Measurements from ENCODE around the gene C1orf87.

Gene C1orf87

DNA sequence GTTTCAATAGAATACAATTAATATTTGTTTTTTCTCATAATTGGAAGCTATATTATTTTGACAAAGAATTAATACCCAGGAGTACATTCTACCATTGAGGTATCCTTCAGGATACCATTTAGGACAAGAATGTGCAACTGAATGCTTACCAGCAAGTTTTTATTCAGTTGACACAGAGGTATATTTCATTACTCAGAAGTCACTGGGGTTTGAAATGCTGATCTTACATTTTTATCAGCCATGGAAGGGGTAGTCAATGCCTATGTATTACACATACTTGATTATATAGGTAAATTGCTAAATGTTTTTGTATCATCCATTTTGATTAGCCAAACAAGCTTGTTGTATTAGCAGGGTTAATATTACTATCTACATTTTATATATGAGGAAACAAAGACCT lies 48.0 kb downstream of the C1orf87 start:
- ChIA-PET POLR2A (no interaction called here), CTCF (no interaction called here)
- H3K4me1 ChIP-seq (ENCODE audit: control insufficient read depth, insufficient read depth, low read length) = no peaks in the 10 kb centered on the region
- no peak overlapping the region for H3K4me3 ChIP-seq (ENCODE audit: low read depth, low read length)
- H3K36me3 ChIP-seq (ENCODE audit: control insufficient read depth in 2 of 2, insufficient read depth in 1 of 2, low read length in 2 of 2) = no peaks in the 10 kb centered on the region
- TF ChIP-seq GFI1B (tag by site-specific recombination; IDR thresholded peaks at IDR 0.05) = no peak
- no peak for TF ChIP-seq SCRT1 (tag by site-specific recombination; IDR thresholded peaks at IDR 0.05; ENCODE audit: borderline replicate concordance)
- TF ChIP-seq, protein P1, sequence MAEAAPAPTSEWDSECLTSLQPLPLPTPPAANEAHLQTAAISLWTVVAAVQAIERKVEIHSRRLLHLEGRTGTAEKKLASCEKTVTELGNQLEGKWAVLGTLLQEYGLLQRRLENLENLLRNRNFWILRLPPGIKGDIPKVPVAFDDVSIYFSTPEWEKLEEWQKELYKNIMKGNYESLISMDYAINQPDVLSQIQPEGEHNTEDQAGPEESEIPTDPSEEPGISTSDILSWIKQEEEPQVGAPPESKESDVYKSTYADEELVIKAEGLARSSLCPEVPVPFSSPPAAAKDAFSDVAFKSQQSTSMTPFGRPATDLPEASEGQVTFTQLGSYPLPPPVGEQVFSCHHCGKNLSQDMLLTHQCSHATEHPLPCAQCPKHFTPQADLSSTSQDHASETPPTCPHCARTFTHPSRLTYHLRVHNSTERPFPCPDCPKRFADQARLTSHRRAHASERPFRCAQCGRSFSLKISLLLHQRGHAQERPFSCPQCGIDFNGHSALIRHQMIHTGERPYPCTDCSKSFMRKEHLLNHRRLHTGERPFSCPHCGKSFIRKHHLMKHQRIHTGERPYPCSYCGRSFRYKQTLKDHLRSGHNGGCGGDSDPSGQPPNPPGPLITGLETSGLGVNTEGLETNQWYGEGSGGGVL (tag by site-specific recombination; IDR thresholded peaks at IDR 0.05) = no peak
- TF ChIP-seq HIC1 (tag by site-specific recombination; IDR thresholded peaks at IDR 0.05) = no peak
- TF ChIP-seq ZNF169 (tag by site-specific recombination; IDR thresholded peaks at IDR 0.05) = no peak
- TF ChIP-seq ZNF629 (tag by site-specific recombination; IDR thresholded peaks at IDR 0.05) = no peak
- no peak for TF ChIP-seq ZNF626 (tag by site-specific recombination; IDR thresholded peaks at IDR 0.05)
- TF ChIP-seq REPIN1 (tag by site-specific recombination; IDR thresholded peaks at IDR 0.05; ENCODE audit: low read depth) = no peak
- no peak for TF ChIP-seq PRDM4 (tag by site-specific recombination; IDR thresholded peaks at IDR 0.05)
- TF ChIP-seq ZNF776 (tag by site-specific recombination; IDR thresholded peaks at IDR 0.05; ENCODE audit: borderline replicate concordance) = no peak
- TF ChIP-seq AEBP2 (tag by site-specific recombination; IDR thresholded peaks at IDR 0.05; ENCODE audit: borderline replicate concordance) = no peak
- TF ChIP-seq ZNF585B (tag by site-specific recombination; IDR thresholded peaks at IDR 0.05) = no peak
- no peaks in the 10 kb centered on the region for H3K9me3 ChIP-seq (ENCODE audit: control insufficient read depth, insufficient read depth, low read depth, low read length)
- H3K27ac ChIP-seq (ENCODE audit: extremely low read depth, low read depth, low read length) = no peak overlapping the region

GRCh38 chr1:60017508-60018205 lies 55.9 kb downstream of the C1orf87 start:
- TF ChIP-seq ZNF623 (tag by site-specific recombination; IDR thresholded peaks at IDR 0.05) (no peak), ZNF768 (tag by site-specific recombination; IDR thresholded peaks at IDR 0.05) (no peak), ZSCAN4 (tag by site-specific recombination; IDR thresholded peaks at IDR 0.05) (no peak), PRDM1 (tag by site-specific recombination; IDR thresholded peaks at IDR 0.05) (no peak), ZNF169 (tag by site-specific recombination; IDR thresholded peaks at IDR 0.05) (no peak)
- TF ChIP-seq, protein P2, sequence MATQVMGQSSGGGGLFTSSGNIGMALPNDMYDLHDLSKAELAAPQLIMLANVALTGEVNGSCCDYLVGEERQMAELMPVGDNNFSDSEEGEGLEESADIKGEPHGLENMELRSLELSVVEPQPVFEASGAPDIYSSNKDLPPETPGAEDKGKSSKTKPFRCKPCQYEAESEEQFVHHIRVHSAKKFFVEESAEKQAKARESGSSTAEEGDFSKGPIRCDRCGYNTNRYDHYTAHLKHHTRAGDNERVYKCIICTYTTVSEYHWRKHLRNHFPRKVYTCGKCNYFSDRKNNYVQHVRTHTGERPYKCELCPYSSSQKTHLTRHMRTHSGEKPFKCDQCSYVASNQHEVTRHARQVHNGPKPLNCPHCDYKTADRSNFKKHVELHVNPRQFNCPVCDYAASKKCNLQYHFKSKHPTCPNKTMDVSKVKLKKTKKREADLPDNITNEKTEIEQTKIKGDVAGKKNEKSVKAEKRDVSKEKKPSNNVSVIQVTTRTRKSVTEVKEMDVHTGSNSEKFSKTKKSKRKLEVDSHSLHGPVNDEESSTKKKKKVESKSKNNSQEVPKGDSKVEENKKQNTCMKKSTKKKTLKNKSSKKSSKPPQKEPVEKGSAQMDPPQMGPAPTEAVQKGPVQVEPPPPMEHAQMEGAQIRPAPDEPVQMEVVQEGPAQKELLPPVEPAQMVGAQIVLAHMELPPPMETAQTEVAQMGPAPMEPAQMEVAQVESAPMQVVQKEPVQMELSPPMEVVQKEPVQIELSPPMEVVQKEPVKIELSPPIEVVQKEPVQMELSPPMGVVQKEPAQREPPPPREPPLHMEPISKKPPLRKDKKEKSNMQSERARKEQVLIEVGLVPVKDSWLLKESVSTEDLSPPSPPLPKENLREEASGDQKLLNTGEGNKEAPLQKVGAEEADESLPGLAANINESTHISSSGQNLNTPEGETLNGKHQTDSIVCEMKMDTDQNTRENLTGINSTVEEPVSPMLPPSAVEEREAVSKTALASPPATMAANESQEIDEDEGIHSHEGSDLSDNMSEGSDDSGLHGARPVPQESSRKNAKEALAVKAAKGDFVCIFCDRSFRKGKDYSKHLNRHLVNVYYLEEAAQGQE (tag by site-specific recombination; IDR thresholded peaks at IDR 0.05) = no peak
- Histone ChIP-seq H3K27ac (ENCODE audit: extremely low read depth, low read depth, low read length) (no peak overlapping the region), H3K36me3 (ENCODE audit: control insufficient read depth in 2 of 2, insufficient read depth in 1 of 2, low read length in 2 of 2) (no peaks in the 10 kb centered on the region), H3K9me3 (ENCODE audit: control insufficient read depth, insufficient read depth, low read depth, low read length) (no peaks in the 10 kb centered on the region), H3K4me1 (ENCODE audit: control insufficient read depth, insufficient read depth, low read length) (no peaks in the 10 kb centered on the region), H3K4me3 (ENCODE audit: low read depth, low read length) (no peak overlapping the region)
- CTCF ChIA-PET = interaction anchor here (0.6 kb wide), 1 partner anchor 266 kb away, joined by 3 read pairs; no protein-coding TSS in a partner anchor
- POLR2A ChIA-PET = no interaction called here

Measured in HEK293 (cell line).